Measurements from ENCODE around the gene FCSK.
"Not testable (repeated sequence)": the region's sequence is repeated elsewhere in the genome, so short reads cannot be mapped to it uniquely, and the experiment has no call there.

Gene FCSK

DNA sequence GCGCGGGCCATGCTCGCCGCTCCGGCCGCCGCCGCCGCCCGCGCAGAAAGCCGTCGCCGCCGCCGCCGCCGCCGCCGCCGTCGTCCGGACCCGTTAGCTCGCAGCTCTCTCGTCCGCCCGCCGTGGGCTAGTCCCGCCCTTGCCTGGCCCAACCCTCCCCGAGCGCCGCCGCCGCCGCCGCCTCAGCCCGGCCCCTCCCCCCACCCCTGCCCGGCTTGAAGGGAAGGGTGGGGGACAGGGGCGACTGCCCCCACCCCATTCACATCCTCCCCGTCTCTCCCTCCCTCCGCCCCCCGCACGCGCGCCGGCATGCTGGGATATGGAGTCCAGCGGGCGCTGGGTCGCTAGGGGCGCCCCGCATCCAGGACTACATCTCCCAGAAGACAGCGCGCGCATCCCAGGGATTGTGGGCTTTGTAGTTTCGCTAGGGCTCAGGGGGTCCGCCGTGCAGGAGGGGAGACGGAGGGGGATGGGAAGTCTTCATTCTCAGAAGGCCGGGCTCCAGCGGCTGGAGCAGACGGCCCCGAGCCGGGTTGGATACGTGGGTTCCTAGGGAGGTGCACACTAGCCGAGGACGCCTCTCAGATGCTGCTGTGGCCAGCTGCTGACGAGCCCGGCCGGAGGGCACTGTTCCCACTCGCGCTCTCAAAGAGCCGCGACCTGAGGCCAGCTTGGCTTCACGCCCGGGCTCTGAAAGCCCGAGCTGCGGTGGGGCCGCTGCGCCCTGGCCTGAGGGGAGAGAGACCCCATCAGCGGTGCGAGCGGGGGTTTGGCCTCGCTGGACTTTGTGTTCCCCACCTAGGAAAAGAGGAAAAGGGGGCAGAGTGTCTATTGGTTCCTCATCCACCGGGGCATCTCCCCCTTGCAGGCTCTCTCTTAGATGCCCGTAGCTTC lies 15.2 kb upstream of the FCSK start, which contains the start of gene ST3GAL2:
ST3GAL2 (minus strand) TSS at position 132 of the 894 bp plus-strand sequence. CDS start 40,570 bp downstream, outside the sequence.
- Mint-ChIP-seq H3K9me3 (no peaks in the 10 kb centered on the region), H3K27ac (peak within 1 kb of the TSS; percentile 86), H3K4me3 (peak within 1 kb of the TSS; percentile 97), H3K4me1 (peaks cover 32% of the 10 kb centered on the region), H3K27me3 (no peaks in the 10 kb centered on the region), H3K36me3 (no peaks in the 10 kb centered on the region)
- ATAC-seq = peak; percentile 97

DNA sequence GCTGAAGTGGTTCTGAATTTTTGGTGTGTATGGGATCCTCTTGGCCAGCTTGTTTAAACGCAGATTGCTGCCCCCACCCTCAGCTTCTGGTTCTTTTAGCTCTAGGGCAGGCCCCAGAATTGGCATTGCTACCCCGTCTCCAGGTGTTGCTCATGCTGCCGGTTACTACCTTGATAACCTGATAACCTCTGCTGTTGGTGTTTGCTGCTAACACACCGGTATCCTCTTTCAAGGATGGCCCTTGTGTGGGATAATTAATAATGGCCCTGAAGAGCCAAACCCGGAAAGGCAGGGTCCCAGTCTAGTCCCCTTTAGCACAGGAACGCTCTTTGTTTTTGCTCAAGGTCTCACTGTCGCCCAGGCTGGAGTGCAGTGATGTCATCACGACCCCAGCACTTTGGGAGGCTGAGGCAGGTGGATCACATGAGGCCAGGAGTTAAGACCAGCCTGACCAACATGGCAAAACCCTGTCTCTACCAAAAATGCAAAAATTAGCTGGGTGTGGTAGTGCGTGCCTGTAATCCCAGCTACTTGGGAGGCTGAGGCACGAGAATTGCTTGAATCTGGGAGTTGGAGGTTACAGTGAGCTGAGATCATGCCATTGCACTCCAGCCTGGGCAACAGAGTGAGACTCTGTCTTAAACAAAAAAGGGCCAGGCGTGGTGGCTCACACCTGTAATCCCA lies 14.2 kb upstream of the FCSK start:
- Mint-ChIP-seq H3K27ac (peak overlapping the region; percentile 86), H3K4me3 (peak overlapping the region; percentile 83), H3K36me3 (no peaks in the 10 kb centered on the region), H3K4me1 (peaks cover 23% of the 10 kb centered on the region), H3K9me3 (no peaks in the 10 kb centered on the region), H3K27me3 (no peaks in the 10 kb centered on the region)
- ATAC-seq = no peak

DNA sequence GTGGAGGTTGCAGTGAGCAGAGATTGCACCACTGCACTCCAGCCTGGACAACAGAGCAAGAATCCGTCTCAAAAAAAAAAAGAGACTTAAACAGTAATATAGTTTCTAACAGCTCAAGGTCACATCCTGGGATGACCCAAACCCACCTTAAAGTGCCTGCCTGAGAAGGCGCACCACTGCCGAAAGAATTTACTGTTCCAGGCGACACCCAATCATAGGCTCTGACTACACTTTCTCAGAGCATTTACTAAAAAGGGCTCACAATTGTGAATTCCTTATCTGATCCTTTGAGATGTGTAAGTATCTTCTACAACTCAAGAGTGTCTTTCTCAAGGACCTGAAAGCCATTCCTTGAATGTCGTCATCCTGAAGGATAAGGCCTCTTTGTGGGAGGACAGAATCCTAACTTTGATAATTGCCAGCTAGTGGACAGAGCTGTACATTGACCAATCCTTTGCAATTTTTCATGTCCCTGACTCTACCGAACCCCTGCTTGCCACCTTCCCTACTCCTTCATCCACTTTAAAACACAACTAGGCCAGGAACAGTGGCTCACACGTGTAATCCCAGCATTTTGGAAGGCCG lies 12.9 kb upstream of the FCSK start:
- Mint-ChIP-seq H3K4me3 (no peak overlapping the region), H3K27me3 (no peaks in the 10 kb centered on the region), H3K9me3 (no peaks in the 10 kb centered on the region), H3K4me1 (peaks cover 20% of the 10 kb centered on the region), H3K36me3 (no peaks in the 10 kb centered on the region), H3K27ac (no peak overlapping the region)
- ATAC-seq = no peak

DNA sequence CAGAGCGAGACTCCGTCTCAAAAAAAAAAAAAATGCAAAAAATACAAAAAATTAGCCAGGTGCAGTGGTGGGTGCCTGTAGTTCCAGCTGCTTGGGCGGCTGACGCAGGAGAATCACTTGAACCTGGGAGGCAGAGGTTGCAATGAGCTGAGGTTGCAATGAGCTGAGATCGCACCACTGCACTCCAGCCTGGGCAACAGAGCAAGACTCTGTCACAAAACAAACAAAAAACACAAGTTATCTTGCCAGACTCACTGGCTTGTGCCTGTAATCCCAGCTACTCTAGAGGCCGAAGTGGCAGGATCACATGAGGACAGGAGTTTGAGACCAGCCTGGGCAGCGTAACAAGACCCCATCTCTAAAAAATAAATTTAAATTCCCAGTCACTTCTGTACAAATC lies 12.1 kb upstream of the FCSK start:
- H3K27ac Mint-ChIP-seq = no peak overlapping the region
- H3K4me3 Mint-ChIP-seq = no peak overlapping the region
- H3K27me3 Mint-ChIP-seq = no peaks in the 10 kb centered on the region
- no peaks in the 10 kb centered on the region for H3K36me3 Mint-ChIP-seq
- peaks cover 20% of the 10 kb centered on the region for H3K4me1 Mint-ChIP-seq
- no peak for ATAC-seq
- no peaks in the 10 kb centered on the region for H3K9me3 Mint-ChIP-seq

DNA sequence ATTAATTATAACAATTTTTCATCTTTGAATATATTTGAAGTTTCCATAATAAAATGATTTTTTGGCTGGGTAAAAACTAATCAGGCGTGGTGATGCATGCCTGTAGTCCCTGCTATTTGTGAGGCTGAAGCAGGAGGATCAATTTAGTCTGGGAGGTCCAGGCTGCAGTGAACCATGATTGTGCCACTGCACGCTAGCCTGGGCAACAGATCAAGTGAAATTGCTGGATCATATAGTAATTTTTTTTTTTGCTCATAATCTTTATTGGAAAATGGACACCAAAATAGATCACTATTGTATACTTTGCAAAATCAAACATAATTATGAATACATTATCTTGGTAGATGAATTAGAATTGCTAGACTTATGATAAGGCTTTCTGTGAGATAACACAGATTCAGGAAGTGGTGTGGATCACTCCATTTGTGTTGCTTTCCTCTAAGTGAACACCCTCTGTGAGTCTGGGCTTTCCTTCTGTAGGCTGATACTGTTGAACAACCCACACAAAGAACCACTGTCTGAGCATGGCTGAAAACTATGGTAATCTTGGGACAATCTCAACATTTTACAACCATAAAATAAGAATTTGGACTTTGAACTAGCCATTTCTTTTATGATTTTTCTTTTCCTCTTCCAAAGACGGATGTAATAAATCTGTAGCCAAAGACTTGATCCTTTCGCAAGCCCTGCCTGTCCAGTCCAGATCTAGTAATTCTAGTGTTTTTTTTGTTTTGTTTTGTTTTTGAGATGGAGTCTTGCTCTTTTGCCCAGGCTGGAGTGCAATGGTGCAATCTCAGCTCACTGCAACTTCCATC lies 9.9 kb upstream of the FCSK start:
- H3K4me3 Mint-ChIP-seq = no peak overlapping the region
- H3K9me3 Mint-ChIP-seq = no peaks in the 10 kb centered on the region
- H3K4me1 Mint-ChIP-seq = peaks cover 9% of the 10 kb centered on the region
- H3K27me3 Mint-ChIP-seq = no peaks in the 10 kb centered on the region
- H3K27ac Mint-ChIP-seq = no peak overlapping the region
- ATAC-seq = no peak
- H3K36me3 Mint-ChIP-seq = no peaks in the 10 kb centered on the region

- H3K27me3 Mint-ChIP-seq = no peaks in the 10 kb centered on the region
These were observed 6.3 kb upstream of the FCSK start for GRCh38 chr16:70448075-70448474.

GRCh38 chr16:70450142-70451003 lies 4.0 kb upstream of the FCSK start:
- H3K4me3 Mint-ChIP-seq, ATAC-seq, H3K27ac Mint-ChIP-seq, H3K9me3 Mint-ChIP-seq, H3K36me3 Mint-ChIP-seq, H3K27me3 Mint-ChIP-seq: not testable (repeated sequence)
- peaks cover 20% of the 10 kb centered on the region for H3K4me1 Mint-ChIP-seq

More at GRCh38 chr16:70448075-70448474, 6.3 kb upstream of the FCSK start:
- Mint-ChIP-seq H3K4me1 (peaks cover 9% of the 10 kb centered on the region), H3K36me3 (no peaks in the 10 kb centered on the region), H3K9me3 (no peaks in the 10 kb centered on the region), H3K4me3 (no peak overlapping the region), H3K27ac (no peak overlapping the region)
- no peak for ATAC-seq

DNA sequence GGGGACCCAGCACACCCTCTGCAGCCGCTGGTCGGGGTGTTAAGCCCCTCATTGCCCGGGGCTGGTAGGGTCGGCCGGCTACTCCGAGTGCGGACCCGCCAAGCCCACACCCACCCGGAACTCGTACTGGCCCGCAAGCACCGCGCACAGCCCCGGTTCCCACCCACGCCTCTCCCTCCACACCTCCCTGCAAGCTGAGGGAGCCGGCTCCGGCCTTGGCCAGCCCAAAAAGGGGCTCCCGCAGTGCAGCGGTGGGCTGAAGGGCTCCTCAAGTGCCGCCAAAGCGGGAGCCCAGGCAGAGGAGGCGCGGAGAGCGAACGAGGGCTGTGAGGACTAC lies 3.4 kb upstream of the FCSK start:
- not testable (repeated sequence) for H3K36me3 Mint-ChIP-seq, ATAC-seq, H3K27ac Mint-ChIP-seq, H3K27me3 Mint-ChIP-seq, H3K9me3 Mint-ChIP-seq, H3K4me3 Mint-ChIP-seq
- peaks cover 21% of the 10 kb centered on the region for H3K4me1 Mint-ChIP-seq

- Mint-ChIP-seq H3K9me3 (no peaks in the 10 kb centered on the region), H3K4me1 (peaks cover 19% of the 10 kb centered on the region), H3K36me3 (no peaks in the 10 kb centered on the region), H3K27me3 (no peaks in the 10 kb centered on the region), H3K27ac (peak overlapping the region; percentile 97), H3K4me3 (peak overlapping the region; percentile 93)
- no peak for ATAC-seq
These were observed 1.1 kb upstream of the FCSK start for GRCh38 chr16:70453117-70453891.

DNA sequence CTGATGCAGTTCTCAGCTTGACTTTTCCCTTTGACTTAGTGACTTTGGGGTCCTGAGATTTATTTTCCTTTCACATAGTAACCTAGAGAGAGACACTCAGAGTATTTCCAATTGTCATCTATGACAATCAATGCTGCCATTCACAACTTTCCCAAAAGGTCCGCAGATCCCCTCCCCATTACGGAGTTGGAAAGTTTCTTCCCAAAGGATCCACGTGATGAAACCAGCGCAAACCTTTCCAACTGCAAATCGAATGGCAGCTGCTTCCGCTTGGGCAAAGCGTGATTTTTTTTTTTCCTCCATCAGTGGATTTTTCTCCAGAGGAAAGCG lies 538 bp upstream of the FCSK start:
- Mint-ChIP-seq H3K36me3 (no peaks in the 10 kb centered on the region), H3K27ac (peak overlapping the region; percentile 97), H3K4me3 (peak overlapping the region; percentile 93), H3K27me3 (no peaks in the 10 kb centered on the region), H3K4me1 (peaks cover 19% of the 10 kb centered on the region), H3K9me3 (no peaks in the 10 kb centered on the region)
- no peak for ATAC-seq

GRCh38 chr16:70455910-70456309 lies 1.5 kb downstream of the FCSK start:
- H3K4me3 Mint-ChIP-seq = no peak overlapping the region
- H3K4me1 Mint-ChIP-seq = peaks cover 19% of the 10 kb centered on the region
- H3K36me3 Mint-ChIP-seq = no peaks in the 10 kb centered on the region
- no peak overlapping the region for H3K27ac Mint-ChIP-seq
- no peaks in the 10 kb centered on the region for H3K9me3 Mint-ChIP-seq
- H3K27me3 Mint-ChIP-seq = no peaks in the 10 kb centered on the region
- no peak for ATAC-seq

GRCh38 chr16:70457446-70458166 lies 3.2 kb downstream of the FCSK start:
- H3K4me1 Mint-ChIP-seq = peaks cover 19% of the 10 kb centered on the region
- H3K27me3 Mint-ChIP-seq = no peaks in the 10 kb centered on the region
- no peak overlapping the region for H3K27ac Mint-ChIP-seq

GRCh38 chr16:70460737-70461261 lies 6.4 kb downstream of the FCSK start:
- no peak overlapping the region for H3K27ac Mint-ChIP-seq
- no peak for ATAC-seq

More at GRCh38 chr16:70457446-70458166, 3.2 kb downstream of the FCSK start:
- ATAC-seq = no peak
- H3K4me3 Mint-ChIP-seq = no peak overlapping the region
- H3K9me3 Mint-ChIP-seq = no peaks in the 10 kb centered on the region
- H3K36me3 Mint-ChIP-seq = no peaks in the 10 kb centered on the region

More at GRCh38 chr16:70460737-70461261, 6.4 kb downstream of the FCSK start:
- Mint-ChIP-seq H3K27me3 (no peaks in the 10 kb centered on the region), H3K9me3 (no peaks in the 10 kb centered on the region), H3K4me1 (peaks cover 6% of the 10 kb centered on the region), H3K4me3 (no peak overlapping the region), H3K36me3 (peaks cover 5% of the 10 kb centered on the region)

All from stimulated activated memory B cell treated with anti-CD40 and anti-IgM and Interleukin-4, amounts not matched to agents 10 μg/mL and 1 μg/mL and 100 μg/mL, for 72 hours (primary cell).